CD4-positive, alpha-beta T cell (primary cell): Measurements from ENCODE around the gene MPP3. TPM values are rescaled to one million over a fixed set of nuclear protein-coding genes. Genes with fewer than 3 reads are reported as not detected.

Experiments
- ATAC-seq: fragments of 200-7000 bp; cut with Tn5 transposase; one replicate; pipeline ENCODE4 v1.10.0; 2022; ENCODE audit warnings: mild to moderate bottlenecking; ENCODE audit not compliant: poor library complexity
- CTCF ChIA-PET: fragments of 350-600 bp; sonication (Branson Sonifier 250); formaldehyde crosslinking; loops from one replicate; lab custom pipeline; 2021; ENCODE audit warnings: antibody characterized with exemption, inconsistent platforms; lab: Charles Lee
- POLR2A ChIA-PET: fragments of 350-600 bp; sonication (Branson Sonifier 250); formaldehyde crosslinking; loops from one replicate; lab custom pipeline; 2021; ENCODE audit warnings: antibody characterized with exemption, inconsistent platforms; lab: Charles Lee
- DNase-seq, 14 experiments: peaks; one replicate each; pipeline ENCODE4 v3.0.0-alpha.2; 2013 to 2020; ENCODE audit warnings: mixed read lengths in 2 of 14
- H3K27ac ChIP-seq, 2 donors: one replicate each; pipeline versions ENCODE4 v1.5.1 to v1.7.0; 2013; ENCODE audit warnings: low read length in 2 of 2, low read depth in 1 of 2, mild to moderate bottlenecking in 1 of 2
- H3K27me3 ChIP-seq, 2 experiments: 1 replicate in 1 of 2; 2 replicates in 1 of 2; pipeline versions ENCODE4 v1.6.1 to v1.7.0; 2013; ENCODE audit warnings: low read length in 2 of 2, control low read depth in 1 of 2, mild to moderate bottlenecking in 1 of 2, moderate library complexity in 1 of 2; ENCODE audit not compliant: insufficient read depth in 2 of 2, control insufficient read depth in 1 of 2
- H3K36me3 ChIP-seq: one replicate; pipeline ENCODE4 v1.6.1; 2013; ENCODE audit warnings: low read length, control low read depth; ENCODE audit not compliant: insufficient read depth
- H3K4me1 ChIP-seq: one replicate; pipeline ENCODE4 v1.6.1; 2013; ENCODE audit warnings: low read length, control low read depth; ENCODE audit not compliant: insufficient read depth
- H3K4me3 ChIP-seq: one replicate; pipeline ENCODE4 v1.5.1; 2013; ENCODE audit warnings: mild to moderate bottlenecking, low read length, moderate library complexity
- H3K9me3 ChIP-seq, 2 experiments: 1 replicate in 1 of 2; 2 replicates in 1 of 2; pipeline versions ENCODE4 v1.6.1 to v1.7.0; 2013; ENCODE audit warnings: low read length in 2 of 2, mild to moderate bottlenecking in 2 of 2, control low read depth in 1 of 2, moderate library complexity in 1 of 2; ENCODE audit not compliant: control insufficient read depth in 1 of 2, insufficient read depth in 1 of 2
- H3K27ac Mint-ChIP-seq: one replicate; pipeline ENCODE4 v1.8.0; 2020; ENCODE audit warnings: mixed read lengths
- H3K27me3 Mint-ChIP-seq: one replicate; pipeline ENCODE4 v1.8.0; 2021; ENCODE audit warnings: mixed read lengths
- H3K36me3 Mint-ChIP-seq: one replicate; pipeline ENCODE4 v1.8.0; 2021; ENCODE audit warnings: low read depth, mixed read lengths
- H3K4me1 Mint-ChIP-seq: one replicate; pipeline ENCODE4 v1.8.0; 2021; ENCODE audit warnings: low read depth, mixed read lengths
- H3K4me3 Mint-ChIP-seq: one replicate; pipeline ENCODE4 v1.8.0; 2020; ENCODE audit warnings: mild to moderate bottlenecking, mixed read lengths
- H3K9me3 Mint-ChIP-seq: one replicate; pipeline ENCODE4 v1.8.0; 2020; ENCODE audit warnings: mixed read lengths
- CTCF ChIP-seq: fragments of 200-600 bp; IDR thresholded peaks from one replicate; pipeline ENCODE4 v1.8.0; 2022; ENCODE audit warnings: antibody characterized with exemption, mild to moderate bottlenecking
- intact Hi-C, 2 experiments: fragments of 100-400 bp; cut with DNase I in 1 of 2; cut with micrococcal nuclease in 1 of 2; formaldehyde crosslinking; loops; one replicate each; pipeline versions ENCODE4 v1.15.1 to v1.9.0; 2023 to 2025; cut with DNase I, micrococcal nuclease
- total RNA-seq, 174 experiments: library from RNA in 2 of 174; stranded (reverse) in 2 of 174; gene quantifications; one replicate each; pipeline ENCODE4 v1.2.3 and lab custom pipeline; 2021 to 2026

The MPP3 gene
- total RNA-seq, 2 experiments from 2014 or later: 0.14 TPM; not detected in 1

GRCh38 chr17:43757171-43757660 lies 75.7 kb downstream of the MPP3 start:
- Histone ChIP-seq H3K4me1 (no peaks in the 10 kb centered on the region), H3K27me3 (peaks cover 26 to 36% of the 10 kb centered on the region in 2 experiments), H3K4me3 (no peak overlapping the region), H3K9me3 (no peaks in the 10 kb centered on the region), H3K27ac (no peak overlapping the region), H3K36me3 (no peaks in the 10 kb centered on the region)
- no peaks in the 10 kb centered on the region for H3K9me3 Mint-ChIP-seq
- POLR2A ChIA-PET: no interaction called here
- CTCF ChIA-PET: interaction anchor here (1.1 kb wide), 1 partner anchor 63 kb away, joined by 3 read pairs; no protein-coding TSS in a partner anchor
- H3K4me3 Mint-ChIP-seq: no peak overlapping the region
- no peak for ATAC-seq
- no peaks in the 10 kb centered on the region for H3K4me1 Mint-ChIP-seq
- intact Hi-C loops: no loop called here
- peaks cover 55% of the 10 kb centered on the region for H3K27me3 Mint-ChIP-seq
- no peak for DNase-seq
- H3K27ac Mint-ChIP-seq: no peak overlapping the region
- H3K36me3 Mint-ChIP-seq: no peaks in the 10 kb centered on the region
- no peak for TF ChIP-seq CTCF

GRCh38 chr17:43756201-43756600 lies 76.7 kb downstream of the MPP3 start:
- no peak overlapping the region for H3K4me3 Mint-ChIP-seq
- DNase-seq (no peak), ATAC-seq (no peak)
- H3K27ac Mint-ChIP-seq: no peak overlapping the region
- Histone ChIP-seq H3K36me3 (no peaks in the 10 kb centered on the region), H3K27ac (no peak overlapping the region), H3K4me1 (no peaks in the 10 kb centered on the region), H3K9me3 (no peaks in the 10 kb centered on the region), H3K4me3 (no peak overlapping the region), H3K27me3 (peaks cover 26 to 36% of the 10 kb centered on the region in 2 experiments)
- H3K27me3 Mint-ChIP-seq: peaks cover 63% of the 10 kb centered on the region
- no peaks in the 10 kb centered on the region for H3K4me1 Mint-ChIP-seq
- no peaks in the 10 kb centered on the region for H3K9me3 Mint-ChIP-seq
- POLR2A ChIA-PET: no interaction called here
- no peak for TF ChIP-seq CTCF
- intact Hi-C loops: no loop called here
- no peaks in the 10 kb centered on the region for H3K36me3 Mint-ChIP-seq
- CTCF ChIA-PET: interaction anchor here (1.7 kb wide), 1 partner anchor 10 kb away, joined by 5 read pairs; no protein-coding TSS in a partner anchor

GRCh38 chr17:43755389-43755875 lies 77.5 kb downstream of the MPP3 start:
- Mint-ChIP-seq H3K9me3 (no peaks in the 10 kb centered on the region), H3K36me3 (no peaks in the 10 kb centered on the region), H3K4me1 (no peaks in the 10 kb centered on the region), H3K27me3 (peaks cover 68% of the 10 kb centered on the region), H3K4me3 (no peak overlapping the region), H3K27ac (no peak overlapping the region)
- ATAC-seq: no peak
- no peak overlapping the region for H3K27ac ChIP-seq
- H3K27me3 ChIP-seq: peaks cover 26 to 40% of the 10 kb centered on the region in 2 experiments
- H3K4me1 ChIP-seq: no peaks in the 10 kb centered on the region
- intact Hi-C loops: no loop called here
- POLR2A ChIA-PET: no interaction called here
- no peak overlapping the region for H3K4me3 ChIP-seq
- H3K36me3 ChIP-seq: no peaks in the 10 kb centered on the region
- TF ChIP-seq CTCF: no peak
- no peaks in the 10 kb centered on the region for H3K9me3 ChIP-seq
- no peak for DNase-seq
- CTCF ChIA-PET: interaction anchor here (1.7 kb wide), 1 partner anchor 11 kb away, joined by 5 read pairs; no protein-coding TSS in a partner anchor
